K562 (cell line): ENCODE results near the gene GMDS. TPM values are rescaled to one million over a fixed set of nuclear protein-coding genes. Genes with fewer than 3 reads are reported as not detected.

Experiments
- ATAC-seq: fragments of 200-7000 bp; cut with Tn5 transposase; 3 replicates; pipeline ENCODE4 v1.9.1; 2020; ENCODE audit warnings: moderate library complexity
- BruUV-seq: library from RNA; stranded (reverse); fragments of 400-500 nt; replicated peaks from 2 replicates; lab custom pipeline; 2021; lab: Mats Ljungman, UMichigan
- CTCF ChIA-PET: fragments of 300-600 bp; formaldehyde crosslinking; extraction: SDS; loops from one replicate; lab custom pipeline; 2021; ENCODE audit warnings: low intra/inter-chr PET ratio; lab: Yijun Ruan, JAX
- POLR2A ChIA-PET: fragments of 300-600, 350-650 bp; sonication (Branson Sonifier 250); formaldehyde crosslinking; extraction: SDS; loops from one replicate; lab custom pipeline; 2021; ENCODE audit warnings: antibody characterized with exemption, inconsistent platforms; lab: Yijun Ruan, JAX
- DNase-seq, 4 experiments: peaks; one replicate each; pipeline versions ENCODE4 v3.0.0 to v3.0.0-alpha.2; 2011 to 2018; ENCODE audit warnings: low spot score in 3 of 4, mixed read lengths in 3 of 4; ENCODE audit errors: extremely low read depth in 1 of 4
- FAIRE-seq: peaks from 2 replicates; lab custom pipeline; 2011; peaks lifted over from hg19 to GRCh38; lab: Jason Lieb, UNC
- H2AFZ ChIP-seq: 2 replicates; pipeline ENCODE4 v1.6.0; 2011; ENCODE audit warnings: low read depth, low read length, control low read depth, inconsistent platforms
- H3K27ac ChIP-seq: fragments of 200-600 bp; 3 replicates; pipeline ENCODE4 v1.8.0; 2011; ENCODE audit warnings: low read depth, mild to moderate bottlenecking, control low read depth, inconsistent platforms, low read length, moderate library complexity, mixed read lengths; ENCODE audit errors: extremely low read depth
- H3K27me3 ChIP-seq, 2 experiments: fragments of 300-600 bp in 1 of 2; 2 replicates in 1 of 2; 3 replicates in 1 of 2; pipeline versions ENCODE4 v1.6.0 to v1.8.0; 2011; ENCODE audit warnings: inconsistent platforms in 2 of 2, low read length in 2 of 2, mild to moderate bottlenecking in 1 of 2, mixed read lengths in 1 of 2, moderate library complexity in 1 of 2; ENCODE audit not compliant: control insufficient read depth in 2 of 2, insufficient read depth in 2 of 2
- H3K36me3 ChIP-seq: fragments of 300-600 bp; 3 replicates; pipeline ENCODE4 v1.8.0; 2011; ENCODE audit warnings: mild to moderate bottlenecking, low read length, inconsistent platforms; ENCODE audit not compliant: control insufficient read depth, insufficient read depth
- H3K4me1 ChIP-seq, 2 experiments: fragments of 200-600 bp in 1 of 2; replicated peaks in 1 of 2; 2 replicates in 1 of 2; 3 replicates in 1 of 2; pipeline versions ENCODE4 v1.5.1 to v1.8.0; 2011; ENCODE audit warnings: inconsistent platforms in 2 of 2, low read length in 2 of 2, mild to moderate bottlenecking in 1 of 2, mixed read lengths in 1 of 2, moderate library complexity in 1 of 2; ENCODE audit not compliant: control insufficient read depth in 2 of 2, insufficient read depth in 2 of 2
- H3K4me2 ChIP-seq: 2 replicates; pipeline ENCODE4 v1.6.1; 2011; ENCODE audit warnings: low read length, control low read depth, inconsistent platforms, mixed read lengths; ENCODE audit not compliant: insufficient read depth
- H3K4me3 ChIP-seq: fragments of 200-600 bp; sonication (generic), shearing (Covaris generic); 2 replicates; pipeline ENCODE4 v1.5.1; 2016; ENCODE audit warnings: control low read depth, inconsistent platforms
- H3K79me2 ChIP-seq: fragments of 200-600 bp; 3 replicates; pipeline ENCODE4 v1.8.0; 2011; ENCODE audit warnings: low read length, inconsistent platforms; ENCODE audit not compliant: control insufficient read depth, insufficient read depth
- H3K9ac ChIP-seq, 2 experiments: 2 replicates each; pipeline versions ENCODE4 v1.6.0 to v1.6.1; 2011; ENCODE audit warnings: low read depth in 2 of 2, low read length in 2 of 2, control low read depth in 1 of 2, inconsistent platforms in 1 of 2, mild to moderate bottlenecking in 1 of 2, mixed read lengths in 1 of 2; ENCODE audit not compliant: insufficient read depth in 1 of 2
- H3K9me1 ChIP-seq: one replicate; pipeline ENCODE4 v1.6.0; 2011; ENCODE audit warnings: inconsistent platforms, mild to moderate bottlenecking, low read length, moderate library complexity; ENCODE audit not compliant: control insufficient read depth, insufficient read depth
- H3K9me3 ChIP-seq: replicated peaks from 2 replicates; pipeline ENCODE4 v1.5.1; 2011; ENCODE audit warnings: low read depth, low read length, inconsistent platforms; ENCODE audit not compliant: control insufficient read depth, insufficient read depth
- H4K20me1 ChIP-seq: replicated peaks from 2 replicates; pipeline ENCODE4 v1.6.1; 2011; ENCODE audit warnings: low read length, inconsistent platforms, mixed read lengths; ENCODE audit not compliant: control insufficient read depth, insufficient read depth
- BCOR ChIP-seq: fragments of 450-650 bp; IDR thresholded peaks from 2 replicates; pipeline ENCODE4 v1.6.1; 2016
- DMBX1 ChIP-seq: fragments of 250-450 bp; sonication (Bioruptor Pico); IDR thresholded peaks from 2 replicates; pipeline ENCODE4 v1.8.0; 2022; ENCODE audit warnings: inconsistent platforms, mild to moderate bottlenecking, moderate library complexity, borderline replicate concordance
- HDAC1 ChIP-seq, 2 experiments: fragments of 450-650 bp; IDR thresholded peaks; 2 replicates each; pipeline ENCODE4 v1.6.1; 2016 to 2017; ENCODE audit warnings: inconsistent platforms in 1 of 2, mild to moderate bottlenecking in 1 of 2, moderate library complexity in 1 of 2
- KDM1A ChIP-seq, 2 experiments: fragments of 450-650 bp; IDR thresholded peaks; 2 replicates each; pipeline ENCODE4 v1.6.1; 2016; ENCODE audit warnings: mild to moderate bottlenecking in 2 of 2
- MGA ChIP-seq: fragments of 450-650 bp; IDR thresholded peaks from 2 replicates; pipeline ENCODE4 v1.6.1; 2016; ENCODE audit warnings: mild to moderate bottlenecking, moderate library complexity
- ZFX ChIP-seq: sonication (generic); formaldehyde crosslinking; IDR thresholded peaks from 2 replicates; pipeline ENCODE4 v1.8.0; 2022; ENCODE audit warnings: mild to moderate bottlenecking, missing genetic modification reagents, moderate library complexity
- WGBS: fragments of 100-300 bp; shearing (Covaris generic); methylation state at CpG from one replicate; pipeline ENCODE4 v1.1.6; 2016; ENCODE audit warnings: low coverage, mixed read lengths; ENCODE audit not compliant: insufficient coverage; ENCODE audit errors: missing lambda C conversion rate; 5-methylcytosine and 5-hydroxymethylcytosine counted together
- in situ Hi-C: fragments of 300-500 bp; cut with MboI; formaldehyde crosslinking; loops from 4 replicates; pipeline ENCODE4 v1.15.0; 2018; ENCODE audit warnings: inconsistent platforms, mixed read lengths
- intact Hi-C: fragments of 100-400 bp; cut with micrococcal nuclease; formaldehyde crosslinking; loops from 2 replicates; pipeline ENCODE4 v1.14.2; 2022
- polyA plus RNA-seq, 8 experiments: library from polyadenylated mRNA; depleted of rRNA in 4 of 8; stranded (reverse) in 5 of 8; unstranded in 3 of 8; fragments of >200 nt; fragmentation: Nextera tagmentation in 2 of 8; fragmentation: Illumina TruSeq in 1 of 8; extraction: Ambion mirVana in 2 of 8; extraction: Trizol in 1 of 8; gene quantifications; 2 replicates each; pipeline versions ENCODE4 v1.2.1 to v1.2.3, GENCODE V29; 2011 to 2014; ENCODE audit warnings: inconsistent platforms in 1 of 8, missing spikeins in 1 of 8
- total RNA-seq, 7 experiments: library from RNA; depleted of rRNA in 6 of 7; stranded (reverse); fragments of >200 nt in 6 of 7; fragmentation: Illumina TruSeq in 2 of 7; extraction: Trizol in 2 of 7; gene quantifications; 2 replicates each; pipeline versions ENCODE4 v1.2.1 to v1.2.3, GENCODE V29; 2011 to 2021; ENCODE audit warnings: low replicate concordance in 1 of 7
- TF ChIP-seq, protein P1 (sequence below): fragments of 200-800 bp; sonication (Bioruptor generic); IDR thresholded peaks from 2 replicates; pipeline ENCODE4 v1.6.1; 2017; ENCODE audit warnings: missing genetic modification characterization, missing compliant biosample characterization

GMDS gene
- total and polyA plus RNA-seq, 9 of the 15 experiments (the other 6 are each of a cell fraction or from before 2014, with no cell fraction given) = 0.48 to 31.8 (median 13.4) TPM

DNA sequence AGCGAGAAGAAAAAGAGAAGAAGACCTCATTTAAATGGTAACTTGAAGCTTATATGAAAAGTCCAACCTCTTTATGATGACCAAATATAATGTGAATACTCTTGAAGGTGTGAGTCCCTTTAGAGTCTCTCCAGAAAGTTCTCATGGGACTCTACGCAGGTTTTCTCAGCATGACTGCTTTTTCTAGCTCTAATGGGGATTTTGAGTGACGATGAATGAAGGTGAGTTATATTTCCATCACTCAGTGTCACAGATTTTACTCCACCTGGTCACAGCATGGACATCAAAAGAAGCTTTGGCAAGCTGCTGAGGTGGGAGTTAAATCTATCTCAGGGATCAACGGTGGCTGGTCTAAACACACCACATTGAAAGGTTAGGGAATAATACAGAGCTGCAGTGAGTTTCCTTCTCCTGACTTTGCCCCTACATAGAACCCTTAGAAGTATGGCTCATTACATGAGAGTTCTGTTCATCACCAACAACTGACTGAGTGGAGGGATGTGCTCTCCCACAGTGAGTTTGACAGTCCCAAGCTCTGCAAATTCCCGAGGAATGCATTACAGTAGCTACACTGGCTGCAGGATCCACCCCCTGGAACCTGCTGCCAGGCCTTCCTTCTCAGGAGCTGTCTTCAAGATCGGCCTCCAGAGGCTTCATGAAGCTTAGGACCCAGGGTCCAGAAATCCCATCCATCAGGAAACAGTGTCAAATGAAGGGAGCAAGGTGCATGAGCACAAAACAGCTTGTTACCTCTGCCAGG is 508.9 kb downstream of the GMDS start:
- no peaks in the 10 kb centered on the region for H3K36me3 ChIP-seq
- POLR2A ChIA-PET = interaction anchor here (0.6 to 2.4 kb wide), 7 partner anchors 9 to 801 kb away, joined by 3 to 7 read pairs (median 3); no protein-coding TSS in a partner anchor
- H4K20me1 ChIP-seq = peaks cover 9% of the 10 kb centered on the region; the same call in 1 of the 2 replicates
- CTCF ChIA-PET = no interaction called here
- DNase-seq = no peak
- no TSS peak for BruUV-seq
- 0% methylated on average over 6 of the region's 6 CpGs for WGBS
- TF ChIP-seq DMBX1 (CRISPR knock-in tag) = no peak
- no peak for TF ChIP-seq HDAC1 (IDR thresholded peaks at IDR 0.05)
- no peak for TF ChIP-seq KDM1A (IDR thresholded peaks at IDR 0.05)
- no peak for TF ChIP-seq BCOR
- TF ChIP-seq, protein P1, sequence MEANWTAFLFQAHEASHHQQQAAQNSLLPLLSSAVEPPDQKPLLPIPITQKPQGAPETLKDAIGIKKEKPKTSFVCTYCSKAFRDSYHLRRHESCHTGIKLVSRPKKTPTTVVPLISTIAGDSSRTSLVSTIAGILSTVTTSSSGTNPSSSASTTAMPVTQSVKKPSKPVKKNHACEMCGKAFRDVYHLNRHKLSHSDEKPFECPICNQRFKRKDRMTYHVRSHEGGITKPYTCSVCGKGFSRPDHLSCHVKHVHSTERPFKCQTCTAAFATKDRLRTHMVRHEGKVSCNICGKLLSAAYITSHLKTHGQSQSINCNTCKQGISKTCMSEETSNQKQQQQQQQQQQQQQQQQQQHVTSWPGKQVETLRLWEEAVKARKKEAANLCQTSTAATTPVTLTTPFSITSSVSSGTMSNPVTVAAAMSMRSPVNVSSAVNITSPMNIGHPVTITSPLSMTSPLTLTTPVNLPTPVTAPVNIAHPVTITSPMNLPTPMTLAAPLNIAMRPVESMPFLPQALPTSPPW = no peak
- no peak for TF ChIP-seq ZFX (CRISPR knock-in tag)
- no peak for TF ChIP-seq MGA
- no peak for ATAC-seq
- no peak overlapping the region for H3K9ac ChIP-seq
- no peaks in the 10 kb centered on the region for H3K79me2 ChIP-seq
- no peaks in the 10 kb centered on the region for H3K4me1 ChIP-seq
- intact Hi-C loops = no loop called here
- no peak for FAIRE-seq
- no peak overlapping the region for H3K4me2 ChIP-seq
- no peaks in the 10 kb centered on the region for H3K9me1 ChIP-seq
- H2AFZ ChIP-seq = no peak overlapping the region
- no peaks in the 10 kb centered on the region for H3K9me3 ChIP-seq
- H3K27ac ChIP-seq = no peak overlapping the region
- no peak overlapping the region for H3K4me3 ChIP-seq
- peaks cover 22 to 44% of the 10 kb centered on the region in 2 experiments for H3K27me3 ChIP-seq
- in situ Hi-C loops = no loop called here
